H1 (cell line): ENCODE measurements around the gene DBNL. TPM values are rescaled to one million over a fixed set of nuclear protein-coding genes. Genes with fewer than 3 reads are reported as not detected.

Source experiments
- CTCF ChIA-PET: fragments of 300-600 bp; sonication (Branson Sonifier 250); formaldehyde crosslinking; loops from one replicate; lab custom pipeline; 2021; ENCODE audit not compliant: partially characterized antibody; lab: Charles Lee
- POLR2A ChIA-PET: fragments of 300-600 bp; sonication (Branson Sonifier 250); formaldehyde crosslinking; loops from one replicate; lab custom pipeline; 2021; ENCODE audit warnings: inconsistent platforms; ENCODE audit not compliant: partially characterized antibody; lab: Charles Lee
- DNase-seq, 2 experiments: peaks; one replicate each; pipeline versions ENCODE4 v3.0.0 to v3.0.0-alpha.2; 2010 to 2022; ENCODE audit warnings: low spot score in 2 of 2, low read depth in 1 of 2, mixed read lengths in 1 of 2
- FAIRE-seq: peaks from 2 replicates; lab custom pipeline; 2011; peaks lifted over from hg19 to GRCh38; lab: Jason Lieb, UNC
- H2AFZ ChIP-seq: 2 replicates; pipeline ENCODE4 v1.8.1; 2012; ENCODE audit warnings: low read length, inconsistent platforms
- H2AK5ac ChIP-seq: 2 replicates; pipeline ENCODE4 v1.6.1; 2013; ENCODE audit warnings: low read depth, low read length
- H2BK120ac ChIP-seq: replicated peaks from 2 replicates; pipeline ENCODE3; 2013; ENCODE audit warnings: low read depth, low read length, inconsistent platforms
- H2BK12ac ChIP-seq: 2 replicates; pipeline ENCODE4 v1.6.1; 2013; ENCODE audit warnings: low read depth, low read length
- H2BK15ac ChIP-seq: 2 replicates; pipeline ENCODE4 v1.6.1; 2013; ENCODE audit warnings: low read length
- H2BK20ac ChIP-seq: 2 replicates; pipeline ENCODE4 v1.6.1; 2013; ENCODE audit warnings: low read length
- H2BK5ac ChIP-seq: 2 replicates; pipeline ENCODE4 v1.6.1; 2013; ENCODE audit warnings: low read depth, low read length
- H3K14ac ChIP-seq: 2 replicates; pipeline ENCODE4 v1.6.1; 2013; ENCODE audit warnings: inconsistent platforms; ENCODE audit not compliant: insufficient read length
- H3K18ac ChIP-seq: 2 replicates; pipeline ENCODE4 v1.6.1; 2013; ENCODE audit warnings: low read length; ENCODE audit errors: extremely low read depth
- H3K23ac ChIP-seq: 2 replicates; pipeline ENCODE4 v1.6.1; 2013; ENCODE audit warnings: inconsistent platforms; ENCODE audit not compliant: insufficient read length
- H3K23me2 ChIP-seq: 2 replicates; pipeline ENCODE4 v1.6.1; 2013; ENCODE audit warnings: low read depth, low read length
- H3K27ac ChIP-seq: 2 replicates; pipeline ENCODE4 v1.6.1; 2011; ENCODE audit warnings: low read depth, low read length, inconsistent platforms
- H3K27me3 ChIP-seq, 4 experiments: replicated peaks in 1 of 4; 1 replicate in 1 of 4; 2 replicates in 3 of 4; pipeline versions ENCODE4 v1.6.1 to v1.8.1; 2011 to 2013; ENCODE audit warnings: low read length in 3 of 4, mild to moderate bottlenecking in 3 of 4, inconsistent platforms in 2 of 4, mixed read lengths in 2 of 4, moderate library complexity in 1 of 4; ENCODE audit not compliant: control insufficient read depth in 3 of 4, insufficient read depth in 3 of 4; ENCODE audit errors: extremely low read depth in 1 of 4
- H3K36me3 ChIP-seq, 4 experiments: 2 replicates each; pipeline versions ENCODE4 v1.6.1 to v1.8.1; 2011 to 2013; ENCODE audit warnings: mild to moderate bottlenecking in 4 of 4, low read length in 3 of 4, moderate library complexity in 2 of 4, control low read depth in 1 of 4, inconsistent platforms in 1 of 4; ENCODE audit not compliant: insufficient read depth in 4 of 4, control insufficient read depth in 2 of 4
- H3K4ac ChIP-seq: replicated peaks from 2 replicates; pipeline ENCODE3; 2013; ENCODE audit warnings: low read length, low read depth, mixed read lengths, inconsistent platforms; ENCODE audit not compliant: insufficient read length
- H3K4me1 ChIP-seq, 4 experiments: replicated peaks in 1 of 4; 1 replicate in 1 of 4; 2 replicates in 3 of 4; pipeline versions ENCODE4 v1.6.1 to v1.8.1; 2011 to 2013; ENCODE audit warnings: low read length in 3 of 4, inconsistent platforms in 2 of 4, mixed read lengths in 1 of 4; ENCODE audit not compliant: insufficient read depth in 4 of 4, control insufficient read depth in 3 of 4
- H3K4me2 ChIP-seq, 2 experiments: 2 replicates each; pipeline versions ENCODE4 v1.6.1 to v1.8.1; 2011 to 2013; ENCODE audit warnings: low read depth in 2 of 2, low read length in 2 of 2, control low read depth in 1 of 2, inconsistent platforms in 1 of 2, mild to moderate bottlenecking in 1 of 2; ENCODE audit not compliant: insufficient read depth in 1 of 2
- H3K4me3 ChIP-seq, 4 experiments: fragments of 200-600, 300-600 bp in 1 of 4; sonication (generic), shearing (Covaris generic), sonication (Bioruptor Twin) in 1 of 4; 2 replicates each; pipeline versions ENCODE4 v1.5.1 to v1.8.1; 2011 to 2016; ENCODE audit warnings: low read length in 4 of 4, low read depth in 3 of 4, control low read depth in 2 of 4, inconsistent platforms in 2 of 4, mild to moderate bottlenecking in 2 of 4, mixed read lengths in 1 of 4, moderate library complexity in 1 of 4; ENCODE audit not compliant: insufficient read depth in 2 of 4; ENCODE audit errors: extremely low read depth in 1 of 4
- H3K56ac ChIP-seq: replicated peaks from 2 replicates; pipeline ENCODE3; 2013; ENCODE audit warnings: low read depth, mild to moderate bottlenecking, mixed read lengths, low read length, inconsistent platforms; ENCODE audit not compliant: insufficient read length
- H3K79me1 ChIP-seq: 2 replicates; pipeline ENCODE4 v1.6.1; 2013; ENCODE audit warnings: low read depth, low read length, control low read depth
- H3K79me2 ChIP-seq, 2 experiments: 2 replicates each; pipeline versions ENCODE4 v1.6.1 to v1.8.1; 2012 to 2013; ENCODE audit warnings: low read length in 2 of 2, mild to moderate bottlenecking in 2 of 2, inconsistent platforms in 1 of 2; ENCODE audit not compliant: insufficient read depth in 2 of 2, control insufficient read depth in 1 of 2
- H3K9ac ChIP-seq, 4 experiments: replicated peaks in 1 of 4; 1 replicate in 1 of 4; 2 replicates in 3 of 4; pipeline versions ENCODE4 v1.6.1 to v1.8.1; 2011 to 2013; ENCODE audit warnings: low read depth in 3 of 4, low read length in 3 of 4, control low read depth in 2 of 4, mild to moderate bottlenecking in 2 of 4, moderate library complexity in 2 of 4, inconsistent platforms in 1 of 4; ENCODE audit errors: extremely low read depth in 1 of 4
- H3K9me3 ChIP-seq, 2 experiments: 2 replicates each; pipeline versions ENCODE4 v1.6.1 to v1.8.1; 2012 to 2013; ENCODE audit warnings: mild to moderate bottlenecking in 2 of 2, moderate library complexity in 2 of 2, control low read depth in 1 of 2, inconsistent platforms in 1 of 2, low read depth in 1 of 2, low read length in 1 of 2, mixed read lengths in 1 of 2; ENCODE audit not compliant: insufficient read depth in 2 of 2
- H4K20me1 ChIP-seq, 2 experiments: replicated peaks in 1 of 2; 2 replicates each; pipeline versions ENCODE3 to v1.8.1; 2011 to 2013; ENCODE audit warnings: inconsistent platforms in 2 of 2, low read length in 2 of 2, mild to moderate bottlenecking in 1 of 2; ENCODE audit not compliant: insufficient read depth in 2 of 2, control insufficient read depth in 1 of 2
- H4K5ac ChIP-seq: 2 replicates; pipeline ENCODE4 v1.6.1; 2013; ENCODE audit warnings: low read length, low read depth, mixed read lengths, inconsistent platforms; ENCODE audit not compliant: insufficient read length
- H4K8ac ChIP-seq: 2 replicates; pipeline ENCODE4 v1.8.0; 2013; ENCODE audit warnings: mild to moderate bottlenecking, moderate library complexity, low read length, inconsistent platforms; ENCODE audit not compliant: insufficient read depth; ENCODE audit errors: extremely low read depth
- H4K91ac ChIP-seq: replicated peaks from 2 replicates; pipeline ENCODE3; 2013; ENCODE audit warnings: low read length, mixed read lengths, inconsistent platforms; ENCODE audit not compliant: insufficient read length
- CBX8 ChIP-seq: fragments of 300-800, 300-1000 bp; sonication (generic); IDR thresholded peaks from 2 replicates; pipeline ENCODE4 v1.7.1; 2016; ENCODE audit warnings: low read depth, low read length, borderline replicate concordance
- CEBPB ChIP-seq: IDR thresholded peaks from 2 replicates; pipeline ENCODE4 v1.6.1; 2012; ENCODE audit warnings: low read depth, low read length
- CTBP2 ChIP-seq: IDR thresholded peaks from 2 replicates; pipeline ENCODE4 v1.7.0; 2011; ENCODE audit warnings: borderline replicate concordance, mild to moderate bottlenecking, moderate library complexity, mixed read lengths, low read length; ENCODE audit not compliant: insufficient read depth, insufficient read length
- GTF2F1 ChIP-seq: IDR thresholded peaks from 2 replicates; pipeline ENCODE4 v1.6.1; 2012; ENCODE audit warnings: low read depth, low read length, improper control_type of control experiment, borderline replicate concordance
- HDAC6 ChIP-seq: IDR thresholded peaks from one replicate; pipeline ENCODE4 v1.7.1; 2012; ENCODE audit warnings: low read depth, mild to moderate bottlenecking, inconsistent platforms, low read length, moderate library complexity
- KDM1A ChIP-seq: fragments of 200-600, 300-600 bp; sonication (generic); IDR thresholded peaks from 2 replicates; pipeline ENCODE4 v1.7.1; 2016; ENCODE audit warnings: mild to moderate bottlenecking, low read length, borderline replicate concordance
- MAFK ChIP-seq: IDR thresholded peaks from 2 replicates; pipeline ENCODE4 v1.6.1; 2012; ENCODE audit warnings: low read depth, mild to moderate bottlenecking, improper control_type of control experiment, low read length
- MAX ChIP-seq: IDR thresholded peaks from 2 replicates; pipeline ENCODE4 v1.6.1; 2012; ENCODE audit warnings: inconsistent platforms
- POLR2A ChIP-seq, 2 experiments: IDR thresholded peaks; 1 replicate in 1 of 2; 2 replicates in 1 of 2; pipeline ENCODE4 v1.6.1; 2011; ENCODE audit warnings: low read depth in 2 of 2, low read length in 2 of 2, mild to moderate bottlenecking in 2 of 2; ENCODE audit errors: control extremely low read depth in 1 of 2
- POU5F1 ChIP-seq: IDR thresholded peaks from 2 replicates; pipeline ENCODE4 v1.6.1; 2011; ENCODE audit warnings: low read depth, mild to moderate bottlenecking, low read length, moderate library complexity
- SP2 ChIP-seq: IDR thresholded peaks from 2 replicates; pipeline ENCODE4 v1.6.1; 2012; ENCODE audit warnings: mild to moderate bottlenecking, low read length, inconsistent platforms
- TCF12 ChIP-seq: IDR thresholded peaks from 2 replicates; pipeline ENCODE4 v1.6.1; 2011; ENCODE audit warnings: low read depth, mild to moderate bottlenecking, low read length
- WGBS, 2 experiments: shearing (Covaris generic) in 1 of 2; methylation state at CpG; one replicate each; pipeline versions ENCODE4 v1.1.6 to v1.1.7; 2013 to 2015; ENCODE audit warnings: low lambda C conversion rate in 2 of 2, mixed read lengths in 2 of 2, inconsistent platforms in 1 of 2, low coverage in 1 of 2, missing lambda C conversion rate in 1 of 2; ENCODE audit not compliant: insufficient replicate concordance in 2 of 2, insufficient coverage in 1 of 2, insufficient read length in 1 of 2; ENCODE audit errors: extremely low coverage in 1 of 2, missing lambda C conversion rate in 1 of 2; 5-methylcytosine and 5-hydroxymethylcytosine counted together
- polyA plus RNA-seq, 7 experiments: library from polyadenylated mRNA; depleted of rRNA in 3 of 7; stranded (reverse) in 5 of 7; unstranded in 2 of 7; fragments of >200 nt in 5 of 7; fragments of 200-250 nt in 2 of 7; gene quantifications; 1 replicate in 5 of 7; 2 replicates in 1 of 7; 4 replicates in 1 of 7; pipeline versions ENCODE4 v1.2.1 to v1.2.3, GENCODE V29; 2011 to 2013; ENCODE audit warnings: missing spikeins in 2 of 7, mixed read lengths in 2 of 7
- total RNA-seq: library from RNA; stranded (reverse); fragmentation: NEBNext Ultra II Directional; extraction: Animal tissue kit (Norgen Biotek cat#: 25700); gene quantifications from 2 replicates; pipeline ENCODE4 v1.2.1, GENCODE V29; 2021

The DBNL gene
- total and polyA plus RNA-seq, 2 of the 8 experiments (the other 6 are each of a cell fraction or from before 2014, with no cell fraction given), result 30.9 to 56.6 TPM

- H3K23me2 ChIP-seq, result no peaks in the 10 kb centered on the region
- no peaks in the 10 kb centered on the region for H3K9me3 ChIP-seq
- no peak overlapping the region for H2AFZ ChIP-seq
- POLR2A ChIA-PET, result no interaction called here
- H3K27ac ChIP-seq, result no peak overlapping the region
- no peaks in the 10 kb centered on the region for H3K4me1 ChIP-seq
- peaks cover 4 to 50% (median 32%) of the 10 kb centered on the region in 4 experiments for H3K36me3 ChIP-seq
- 94% methylated on average over 7 of the region's 7 CpGs; no CpG with 5 or more reads in 1 of the 2 experiments for WGBS, 2 experiments
- TF ChIP-seq SP2 (no peak), GTF2F1 (no peak), HDAC6 (no peak), POU5F1 (no peak), MAX (no peak), CEBPB (no peak), POLR2A (IDR thresholded peaks at IDR 0.05; ENCODE audit: control extremely low read depth in 1 of 2, low read depth in 2 of 2, low read length in 2 of 2) (no peak), KDM1A (no peak), CTBP2 (no peak), CBX8 (no peak), TCF12 (no peak), MAFK (no peak)
- H2BK120ac ChIP-seq, result no peak overlapping the region
- H2BK20ac ChIP-seq, result no peak overlapping the region
- H3K27me3 ChIP-seq, result no peaks in the 10 kb centered on the region
- no peak overlapping the region for H3K4me2 ChIP-seq
- CTCF ChIA-PET, result interaction anchor here (1.1 to 2.5 kb wide), 2 partner anchors 14 to 55 kb away, joined by 3 to 6 read pairs; no protein-coding TSS in a partner anchor
- H4K5ac ChIP-seq, result no peak overlapping the region
- no peak overlapping the region for H3K56ac ChIP-seq
- no peaks in the 10 kb centered on the region for H3K79me2 ChIP-seq
- peaks cover 0 to 12% of the 10 kb centered on the region in 2 experiments for H4K20me1 ChIP-seq
- H2BK12ac ChIP-seq, result no peak overlapping the region
- H3K14ac ChIP-seq, result no peak overlapping the region
- H2AK5ac ChIP-seq, result no peak overlapping the region
- H2BK15ac ChIP-seq, result no peak overlapping the region
- H4K8ac ChIP-seq, result no peak overlapping the region
- H3K4ac ChIP-seq, result no peak overlapping the region
- DNase-seq (no peak), FAIRE-seq (no peak)
- no peaks in the 10 kb centered on the region; the same call in 1 of the 2 replicates for H3K79me1 ChIP-seq
- H2BK5ac ChIP-seq, result no peak overlapping the region
- no peak overlapping the region for H3K9ac ChIP-seq
- H3K23ac ChIP-seq, result no peak overlapping the region
- H4K91ac ChIP-seq, result no peak overlapping the region
- no peak overlapping the region for H3K4me3 ChIP-seq
- no peak overlapping the region for H3K18ac ChIP-seq
These were observed 12.2 kb downstream of the DBNL start for GRCh38 chr7:44056681-44057080.
